ENCODE results near the gene ATF2. TPM values are rescaled to one million over a fixed set of nuclear protein-coding genes. Genes with fewer than 3 reads are reported as not detected.

ATF2 gene
- total and polyA plus RNA-seq, 2 of the 8 experiments (the other 6 are each of a cell fraction or from before 2014, with no cell fraction given), result 31.2 to 46.5 TPM

DNA sequence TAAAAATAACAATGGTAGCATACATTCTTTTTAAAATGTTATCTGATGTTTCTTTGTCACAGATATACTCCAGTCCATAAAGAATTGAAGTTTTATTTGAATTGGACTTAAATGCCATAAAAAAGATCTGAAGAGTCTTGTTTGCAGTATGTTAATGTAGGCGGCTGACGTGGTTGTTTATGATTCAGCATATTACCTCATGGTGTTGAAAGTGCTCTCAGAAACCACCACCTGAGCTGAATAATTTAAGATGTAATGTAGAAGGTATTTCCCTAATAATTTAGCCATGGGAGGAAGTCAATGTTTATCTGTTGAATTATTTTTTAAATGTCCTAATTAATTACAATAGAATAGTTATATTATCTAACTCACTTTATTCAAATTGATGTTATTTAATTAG is 104.3 kb downstream of the ATF2 start:
- WGBS, 2 experiments (ENCODE audit: extremely low coverage in 1 of 2, insufficient coverage in 1 of 2, insufficient read length in 1 of 2, insufficient replicate concordance in 2 of 2, low coverage in 1 of 2, low lambda C conversion rate in 2 of 2, missing lambda C conversion rate in 1 of 2), result 94% methylated on average over 2 of the region's 2 CpGs; no CpG with 5 or more reads in 1 of the 2 experiments
- H3K18ac ChIP-seq (ENCODE audit: extremely low read depth, low read length), result no peak overlapping the region
- H4K5ac ChIP-seq (ENCODE audit: insufficient read length, low read depth, low read length), result no peak overlapping the region
- H3K79me1 ChIP-seq (ENCODE audit: low read depth, low read length), result no peaks in the 10 kb centered on the region
- no peak overlapping the region for H2BK5ac ChIP-seq (ENCODE audit: low read depth, low read length)
- no peak overlapping the region for H2BK120ac ChIP-seq (replicated peaks; ENCODE audit: low read depth, low read length)
- no peak for FAIRE-seq
- DNase-seq (ENCODE audit: low read depth in 1 of 2, low spot score in 2 of 2), result no peak
- H3K79me2 ChIP-seq (ENCODE audit: control insufficient read depth in 1 of 2, insufficient read depth in 2 of 2, low read length in 2 of 2), result no peaks in the 10 kb centered on the region
- H3K23ac ChIP-seq (ENCODE audit: insufficient read length), result no peak overlapping the region
- H2AFZ ChIP-seq (ENCODE audit: low read length), result no peak overlapping the region
- no peaks in the 10 kb centered on the region for H3K4me1 ChIP-seq (replicated peaks in 1 of 4; ENCODE audit: control insufficient read depth in 3 of 4, insufficient read depth in 4 of 4, low read length in 3 of 4)
- no peak overlapping the region for H2AK5ac ChIP-seq (ENCODE audit: low read depth, low read length)
- H2BK15ac ChIP-seq (ENCODE audit: low read length), result no peak overlapping the region
- no peak overlapping the region for H4K91ac ChIP-seq (replicated peaks; ENCODE audit: insufficient read length, low read length)
- H3K4ac ChIP-seq (replicated peaks; ENCODE audit: insufficient read length, low read depth, low read length), result no peak overlapping the region
- no peaks in the 10 kb centered on the region for H4K20me1 ChIP-seq (replicated peaks in 1 of 2; ENCODE audit: control insufficient read depth in 1 of 2, insufficient read depth in 2 of 2, low read length in 2 of 2)
- no peak overlapping the region for H3K4me2 ChIP-seq (ENCODE audit: insufficient read depth in 1 of 2, low read depth in 2 of 2, low read length in 2 of 2)
- no peaks in the 10 kb centered on the region for H3K23me2 ChIP-seq (ENCODE audit: low read depth, low read length)
- H3K36me3 ChIP-seq (ENCODE audit: control insufficient read depth in 2 of 4, insufficient read depth in 4 of 4, low read length in 3 of 4), result peaks cover 0 to 4% (median 0%) of the 10 kb centered on the region in 4 experiments; a peak in 2 of 8 replicates
- no peak overlapping the region for H3K56ac ChIP-seq (replicated peaks; ENCODE audit: insufficient read length, low read depth, low read length)
- POLR2A ChIA-PET (ENCODE audit: partially characterized antibody), result interaction anchor here (1.1 kb wide), 1 partner anchor 58 kb away, joined by 3 read pairs; the partner anchor contains the start of gene CHN1
- H2BK20ac ChIP-seq (ENCODE audit: low read length), result no peak overlapping the region
- CTCF ChIA-PET (ENCODE audit: partially characterized antibody), result interaction anchor here (0.6 to 1.9 kb wide), 4 partner anchors 10 to 366 kb away, joined by 3 to 11 read pairs (median 5); no protein-coding TSS in a partner anchor
- no peak overlapping the region for H3K4me3 ChIP-seq (ENCODE audit: extremely low read depth in 1 of 4, insufficient read depth in 2 of 4, low read depth in 3 of 4, low read length in 4 of 4)
- H2BK12ac ChIP-seq (ENCODE audit: low read depth, low read length), result no peak overlapping the region
- H3K9me3 ChIP-seq (ENCODE audit: insufficient read depth in 2 of 2, low read depth in 1 of 2, low read length in 1 of 2), result no peaks in the 10 kb centered on the region
- no peak overlapping the region for H3K27ac ChIP-seq (ENCODE audit: low read depth, low read length)
- H4K8ac ChIP-seq (ENCODE audit: extremely low read depth, insufficient read depth, low read length), result no peak overlapping the region
- no peaks in the 10 kb centered on the region for H3K27me3 ChIP-seq (replicated peaks in 1 of 4; ENCODE audit: control insufficient read depth in 3 of 4, extremely low read depth in 1 of 4, insufficient read depth in 3 of 4, low read length in 3 of 4)
- no peak overlapping the region for H3K9ac ChIP-seq (replicated peaks in 1 of 4; ENCODE audit: extremely low read depth in 1 of 4, low read depth in 3 of 4, low read length in 3 of 4)
- H3K14ac ChIP-seq (ENCODE audit: insufficient read length), result no peak overlapping the region
- TF ChIP-seq, protein P1, sequence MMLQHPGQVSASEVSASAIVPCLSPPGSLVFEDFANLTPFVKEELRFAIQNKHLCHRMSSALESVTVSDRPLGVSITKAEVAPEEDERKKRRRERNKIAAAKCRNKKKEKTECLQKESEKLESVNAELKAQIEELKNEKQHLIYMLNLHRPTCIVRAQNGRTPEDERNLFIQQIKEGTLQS (IDR thresholded peaks at IDR 0.05; ENCODE audit: insufficient read depth, low read depth, low read length), result no peak
- TF ChIP-seq GTF2F1 (IDR thresholded peaks at IDR 0.05; ENCODE audit: borderline replicate concordance, low read depth, low read length) (no peak), SIN3A (conservative IDR thresholded peaks at IDR 0.05 in 1 of 2, IDR thresholded peaks at IDR 0.05 in 1 of 2; ENCODE audit: low read depth in 1 of 2, low read length in 2 of 2) (no peak), SRF (IDR thresholded peaks at IDR 0.05; ENCODE audit: low read depth, low read length) (no peak), CTBP2 (IDR thresholded peaks at IDR 0.05; ENCODE audit: borderline replicate concordance, insufficient read depth, insufficient read length, low read length) (no peak), JUN (IDR thresholded peaks at IDR 0.05; ENCODE audit: low read depth, low read length) (no peak), SIX5 (IDR thresholded peaks at IDR 0.05; ENCODE audit: low read depth, low read length) (no peak), EP300 (IDR thresholded peaks at IDR 0.05; ENCODE audit: borderline replicate concordance in 1 of 2, low read depth in 2 of 2, low read length in 2 of 2) (no peak), HDAC2 (IDR thresholded peaks at IDR 0.05; ENCODE audit: borderline replicate concordance in 1 of 2, low read depth in 2 of 2, low read length in 2 of 2) (no peak), RBBP5 (IDR thresholded peaks at IDR 0.05; ENCODE audit: borderline replicate concordance, low read depth, low read length) (no peak), KDM4A (IDR thresholded peaks at IDR 0.05; ENCODE audit: low read depth, low read length, severe bottlenecking) (no peak)
- TF ChIP-seq, protein P2, sequence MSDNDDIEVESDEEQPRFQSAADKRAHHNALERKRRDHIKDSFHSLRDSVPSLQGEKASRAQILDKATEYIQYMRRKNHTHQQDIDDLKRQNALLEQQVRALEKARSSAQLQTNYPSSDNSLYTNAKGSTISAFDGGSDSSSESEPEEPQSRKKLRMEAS (IDR thresholded peaks at IDR 0.05), result no peak
